Coronary artery (tissue), 2 donors: Measurements from ENCODE around the gene PRICKLE1.

Experiments used
- DNase-seq: peaks from one replicate; pipeline ENCODE4 v3.0.0-alpha.2; 2017; ENCODE audit warnings: low spot score
- H3K27ac ChIP-seq, 2 donors: fragments of 200-600 bp; sonication (generic); one replicate each; pipeline ENCODE4 v1.5.1; 2016 to 2019
- H3K4me3 ChIP-seq: fragments of 200-600 bp; sonication (generic); 2 replicates; pipeline ENCODE4 v1.5.1; 2016; ENCODE audit warnings: mild to moderate bottlenecking, moderate library complexity
- CTCF ChIP-seq: fragments of 200-600 bp; sonication (generic); IDR thresholded peaks from one replicate; pipeline ENCODE4 v1.5.1; 2019; ENCODE audit warnings: antibody characterized with exemption

Gene PRICKLE1

GRCh38 chr12:42498549-42499247, 90.8 kb downstream of the PRICKLE1 start:
- Histone ChIP-seq H3K4me3 (no peak overlapping the region), H3K27ac (no peak overlapping the region)
- DNase-seq = no peak
- TF ChIP-seq CTCF = no peak

- Histone ChIP-seq H3K27ac (no peak overlapping the region), H3K4me3 (no peak overlapping the region)
- no peak for TF ChIP-seq CTCF
- DNase-seq = no peak
Measured at GRCh38 chr12:42496886-42497285, 92.7 kb downstream of the PRICKLE1 start.

- DNase-seq = no peak
- Histone ChIP-seq H3K4me3 (no peak overlapping the region), H3K27ac (no peak overlapping the region)
- TF ChIP-seq CTCF = no peak
Measured at GRCh38 chr12:42495244-42495643, 94.3 kb downstream of the PRICKLE1 start.

- no peak for DNase-seq
- no peak overlapping the region for H3K27ac ChIP-seq
- no peak for TF ChIP-seq CTCF
- H3K4me3 ChIP-seq = no peak overlapping the region
Measured at GRCh38 chr12:42492267-42492666, 97.3 kb downstream of the PRICKLE1 start.

- no peak for TF ChIP-seq CTCF
- Histone ChIP-seq H3K4me3 (no peak overlapping the region), H3K27ac (no peak overlapping the region)
- DNase-seq = no peak
Measured at GRCh38 chr12:42490261-42490842, 99.2 kb downstream of the PRICKLE1 start.

- TF ChIP-seq CTCF = no peak
- Histone ChIP-seq H3K27ac (no peak overlapping the region), H3K4me3 (no peak overlapping the region)
- DNase-seq = no peak
Measured at GRCh38 chr12:42486407-42486806, 103.1 kb downstream of the PRICKLE1 start.

- Histone ChIP-seq H3K4me3 (no peak overlapping the region), H3K27ac (no peak overlapping the region)
- TF ChIP-seq CTCF = no peak
- DNase-seq = no peak
Measured at GRCh38 chr12:42485823-42486222, 103.7 kb downstream of the PRICKLE1 start.
